K562 (cell line): Measurements from ENCODE around the gene NODAL. TPM values are rescaled to one million over a fixed set of nuclear protein-coding genes. Genes with fewer than 3 reads are reported as not detected.

Source experiments
- ATF1 ChIP-seq, 2 experiments: fragments of 450-650 bp in 1 of 2; IDR thresholded peaks; 2 replicates each; pipeline ENCODE4 v1.6.1; 2016; ENCODE audit warnings: missing compliant biosample characterization in 1 of 2, missing genetic modification characterization in 1 of 2
- CBFA2T3 ChIP-seq: fragments of 450-650 bp; IDR thresholded peaks from 2 replicates; pipeline ENCODE4 v1.6.1; 2017
- CHD1 ChIP-seq: fragments of 200-600 bp; sonication (generic); IDR thresholded peaks from one replicate; pipeline ENCODE4 v1.6.1; 2012; ENCODE audit warnings: mild to moderate bottlenecking, moderate library complexity, low read length, inconsistent platforms
- CREM ChIP-seq: IDR thresholded peaks from 2 replicates; pipeline ENCODE4 v1.6.1; 2014; ENCODE audit warnings: antibody characterized with exemption, low read depth
- DPF2 ChIP-seq: fragments of 450-650 bp; IDR thresholded peaks from 2 replicates; pipeline ENCODE4 v1.6.1; 2016
- E2F1 ChIP-seq: sonication (generic); formaldehyde crosslinking; IDR thresholded peaks from 2 replicates; pipeline ENCODE4 v1.8.1; 2023; ENCODE audit warnings: mild to moderate bottlenecking, missing genetic modification reagents, moderate library complexity
- ELF4 ChIP-seq: fragments of 450-650 bp; formaldehyde crosslinking; IDR thresholded peaks from 2 replicates; pipeline ENCODE4 v1.4.0; 2022; ENCODE audit warnings: missing genetic modification characterization
- HDAC1 ChIP-seq, 2 experiments: fragments of 450-650 bp; IDR thresholded peaks; 2 replicates each; pipeline ENCODE4 v1.6.1; 2016 to 2017; ENCODE audit warnings: inconsistent platforms in 1 of 2, mild to moderate bottlenecking in 1 of 2, moderate library complexity in 1 of 2
- HNRNPUL1 ChIP-seq: fragments of 200-400 bp; formaldehyde crosslinking; IDR thresholded peaks from 2 replicates; pipeline ENCODE4 v1.6.1; 2017; ENCODE audit warnings: low read length
- ILF3 ChIP-seq: fragments of 450-650 bp; IDR thresholded peaks from 2 replicates; pipeline ENCODE4 v1.6.1; 2018; ENCODE audit warnings: antibody characterized with exemption, mild to moderate bottlenecking, moderate library complexity, borderline replicate concordance
- KDM1A ChIP-seq, 2 experiments: fragments of 450-650 bp; IDR thresholded peaks; 2 replicates each; pipeline ENCODE4 v1.6.1; 2016; ENCODE audit warnings: mild to moderate bottlenecking in 2 of 2
- L3MBTL2 ChIP-seq: fragments of 450-650 bp; IDR thresholded peaks from 2 replicates; pipeline ENCODE4 v1.6.1; 2016; ENCODE audit warnings: mild to moderate bottlenecking, moderate library complexity
- LEF1 ChIP-seq: fragments of 450-650 bp; IDR thresholded peaks from 2 replicates; pipeline ENCODE4 v1.6.1; 2016; ENCODE audit warnings: mild to moderate bottlenecking
- MEIS2 ChIP-seq: fragments of 450-650 bp; IDR thresholded peaks from 2 replicates; pipeline ENCODE4 v1.6.1; 2014; ENCODE audit warnings: mild to moderate bottlenecking; ENCODE audit not compliant: partially characterized antibody
- MYBL2 ChIP-seq, 2 experiments: fragments of 450-650 bp in 1 of 2; sonication (generic) in 1 of 2; formaldehyde crosslinking in 1 of 2; IDR thresholded peaks; 2 replicates each; pipeline versions ENCODE4 v1.6.1 to v1.8.1; 2017 to 2022; ENCODE audit warnings: borderline replicate concordance in 1 of 2, inconsistent platforms in 1 of 2, low read depth in 1 of 2, mild to moderate bottlenecking in 1 of 2, missing genetic modification reagents in 1 of 2, moderate library complexity in 1 of 2
- NFYB ChIP-seq: IDR thresholded peaks from 2 replicates; pipeline ENCODE4 v1.6.1; 2011; ENCODE audit warnings: mild to moderate bottlenecking, moderate library complexity; ENCODE audit not compliant: insufficient read length; ENCODE audit errors: extremely low read depth
- PHF21A ChIP-seq: fragments of 450-650 bp; IDR thresholded peaks from 2 replicates; pipeline ENCODE4 v1.6.1; 2017; ENCODE audit warnings: low read depth, borderline replicate concordance
- POLR2B ChIP-seq: fragments of 450-650 bp; IDR thresholded peaks from 2 replicates; pipeline ENCODE4 v1.6.1; 2018; ENCODE audit warnings: low read depth; ENCODE audit not compliant: partially characterized antibody
- POLR2H ChIP-seq: IDR thresholded peaks from 2 replicates; pipeline ENCODE4 v1.6.1; 2016; ENCODE audit warnings: missing genetic modification characterization, low read depth, mild to moderate bottlenecking, control low read depth, missing compliant biosample characterization, moderate library complexity
- SMC3 ChIP-seq: conservative IDR thresholded peaks from 2 replicates; pipeline ENCODE4 v1.6.1; 2011; ENCODE audit warnings: low read depth, low read length, improper control_type of control experiment; ENCODE audit not compliant: insufficient read depth
- SRF ChIP-seq, 2 experiments: fragments of 250-450, 450-650 bp in 1 of 2; sonication (Bioruptor Pico) in 1 of 2; sonication (generic) in 1 of 2; formaldehyde crosslinking; IDR thresholded peaks; 2 replicates each; pipeline versions ENCODE4 v1.5.0 to v1.5.1; 2020 to 2022; ENCODE audit warnings: mild to moderate bottlenecking in 1 of 2, missing genetic modification reagents in 1 of 2
- ZFP1 ChIP-seq: fragments of 450-650 bp; formaldehyde crosslinking; IDR thresholded peaks from 2 replicates; pipeline ENCODE4 v1.4.0; 2020; ENCODE audit warnings: mild to moderate bottlenecking, mixed read lengths
- ZNF511 ChIP-seq: sonication (generic); formaldehyde crosslinking; IDR thresholded peaks from 2 replicates; pipeline ENCODE4 v1.8.0; 2022; ENCODE audit warnings: mild to moderate bottlenecking, missing genetic modification reagents
- ZNF561 ChIP-seq: fragments of 450-650 bp; formaldehyde crosslinking; conservative IDR thresholded peaks from 2 replicates; pipeline ENCODE4 v1.4.0; 2020; ENCODE audit warnings: mild to moderate bottlenecking, moderate library complexity
- ZNF696 ChIP-seq: fragments of 250-450 bp; sonication (Bioruptor Pico); conservative IDR thresholded peaks from 2 replicates; pipeline ENCODE4 v1.4.0; 2020; ENCODE audit warnings: mild to moderate bottlenecking, moderate library complexity
- ZNF740 ChIP-seq, 3 experiments: fragments of 200-800 bp in 1 of 3; sonication (Bioruptor generic) in 1 of 3; sonication (generic) in 1 of 3; formaldehyde crosslinking in 1 of 3; IDR thresholded peaks; 2 replicates each; pipeline versions ENCODE4 v1.6.1 to v1.8.0; 2016 to 2022; ENCODE audit warnings: mild to moderate bottlenecking in 2 of 3, missing compliant biosample characterization in 2 of 3, missing genetic modification characterization in 2 of 3, missing genetic modification reagents in 1 of 3
- polyA plus RNA-seq, 8 experiments: library from polyadenylated mRNA; depleted of rRNA in 4 of 8; stranded (reverse) in 5 of 8; unstranded in 3 of 8; fragments of >200 nt; fragmentation: Nextera tagmentation in 2 of 8; fragmentation: Illumina TruSeq in 1 of 8; extraction: Ambion mirVana in 2 of 8; extraction: Trizol in 1 of 8; gene quantifications; 2 replicates each; pipeline versions ENCODE4 v1.2.1 to v1.2.3, GENCODE V29; 2011 to 2014; ENCODE audit warnings: inconsistent platforms in 1 of 8, missing spikeins in 1 of 8
- total RNA-seq, 7 experiments: library from RNA; depleted of rRNA in 6 of 7; stranded (reverse); fragments of >200 nt in 6 of 7; fragmentation: Illumina TruSeq in 2 of 7; extraction: Trizol in 2 of 7; gene quantifications; 2 replicates each; pipeline versions ENCODE4 v1.2.1 to v1.2.3, GENCODE V29; 2011 to 2021; ENCODE audit warnings: low replicate concordance in 1 of 7

NODAL gene
- total and polyA plus RNA-seq, 9 of the 15 experiments (the other 6 are each of a cell fraction or from before 2014, with no cell fraction given), result not detected

- TF ChIP-seq NFYB (peak; percentile 13), SMC3 (0 out of 2 replicates have a peak, but pooled peaks have one; percentile 6), ZNF561 (CRISPR knock-in tag) (no peak), ILF3 (no peak), HNRNPUL1 (0 out of 2 replicates have a peak, but pooled peaks have one; percentile 53), CREM (peak; percentile 53), E2F1 (CRISPR knock-in tag) (peak; percentile 4; the same call in 1 of the 2 replicates), PHF21A (peak; percentile 60; the same call in 1 of the 2 replicates), SRF (CRISPR knock-in tag; IDR thresholded peaks at IDR 0.05) (0 out of 4 replicates have a peak, but pooled peaks of 1 of the 2 experiments have one; percentile 37), LEF1 (no peak), ZNF511 (CRISPR knock-in tag) (no peak; the same call in 1 of the 2 replicates), KDM1A (IDR thresholded peaks at IDR 0.05) (peak in 1 of 2 experiments; percentile 10; a peak in 1 of 4 replicates), MYBL2 (IDR thresholded peaks at IDR 0.05; ENCODE audit: low read depth) (no peak), MYBL2 (CRISPR knock-in tag; IDR thresholded peaks at IDR 0.05; ENCODE audit: borderline replicate concordance) (no peak), CHD1 (peak; percentile 58), MEIS2 (peak; percentile 40), ELF4 (CRISPR knock-in tag) (no peak), L3MBTL2 (peak; percentile 45; the same call in 1 of the 2 replicates), POLR2H (tag) (no peak), ZNF740 (CRISPR knock-in tag; IDR thresholded peaks at IDR 0.05) (0 out of 2 replicates have a peak, but pooled peaks have one; percentile 11), ZNF740 (tag; IDR thresholded peaks at IDR 0.05) (no peak), ZNF696 (CRISPR knock-in tag) (no peak), POLR2B (peak; percentile 35), HDAC1 (IDR thresholded peaks at IDR 0.05) (peak in 1 of 2 experiments; percentile 30; a peak in 2 of 4 replicates), DPF2 (peak; percentile 37), ATF1 (CRISPR knock-in tag; IDR thresholded peaks at IDR 0.05) (no peak), ATF1 (tag; IDR thresholded peaks at IDR 0.05) (peak; percentile 23; the same call in 1 of the 2 replicates), CBFA2T3 (peak; percentile 60), ZFP1 (CRISPR knock-in tag) (0 out of 2 replicates have a peak, but pooled peaks have one; percentile 13)
These were observed 36.2 kb downstream of the NODAL start (continued) for GRCh38 chr10:70405037-70405824.
